SIG-M5 treated with dmso at 0.1 percent for 504 hours (cell line): Measurements from ENCODE around the gene KSR2.
"Not testable (repeated sequence)": the region's sequence is repeated elsewhere in the genome, so short reads cannot be mapped to it uniquely, and the experiment has no call there.

Source experiments
- DNase-seq: peaks from one replicate; lab custom pipeline; 2025; ENCODE audit not compliant: unreplicated experiment; lab: John Stamatoyannopoulos, UW

Gene KSR2

GRCh38 chr12:117829108-117829507, 139.7 kb downstream of the KSR2 start:
- DNase-seq: no peak

DNA sequence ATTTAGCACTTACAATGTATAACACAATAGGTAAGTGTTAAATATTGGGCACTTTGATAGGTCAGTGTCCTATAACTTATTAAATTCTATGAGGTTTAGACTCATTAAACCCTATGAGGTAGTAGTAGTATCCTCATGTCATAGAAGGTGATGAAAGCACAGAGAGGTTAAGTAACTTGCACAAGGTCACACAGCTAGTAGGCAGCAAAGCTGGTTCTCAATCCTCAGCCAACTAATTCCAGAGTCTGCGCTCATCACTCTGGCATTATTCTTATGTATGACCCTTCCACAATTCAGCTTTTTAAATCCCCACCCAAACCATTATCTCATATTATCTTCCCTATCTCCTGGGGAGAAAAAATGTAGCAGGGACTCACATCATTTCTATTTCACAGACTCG, 141.1 kb downstream of the KSR2 start:
- no peak for DNase-seq

- no peak for DNase-seq
Observed at GRCh38 chr12:117825827-117826226, 143.0 kb downstream of the KSR2 start.

GRCh38 chr12:117821480-117822175, 147.2 kb downstream of the KSR2 start:
- DNase-seq: no peak

- DNase-seq: no peak
Observed at GRCh38 chr12:117820216-117820907, 148.4 kb downstream of the KSR2 start.

DNA sequence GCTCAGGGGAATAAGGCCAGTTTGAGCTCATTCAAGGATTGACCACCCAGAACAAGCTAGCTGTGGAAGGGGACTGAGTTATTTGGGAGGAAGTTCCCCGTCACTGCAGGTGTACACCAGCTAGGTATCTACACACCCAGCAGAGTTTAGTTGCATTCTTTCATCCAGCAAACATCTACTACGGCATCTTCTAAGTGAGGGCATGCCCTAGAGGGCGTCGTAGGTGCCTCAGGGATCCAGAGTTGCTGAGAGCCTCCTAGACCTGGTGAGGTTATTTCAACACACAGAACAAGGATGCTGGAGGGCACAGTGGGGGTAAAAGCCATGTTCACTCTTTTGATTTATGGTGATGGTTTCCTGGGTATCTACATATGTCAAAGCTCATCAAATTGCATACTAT, 149.6 kb downstream of the KSR2 start:
- DNase-seq: no peak

DNA sequence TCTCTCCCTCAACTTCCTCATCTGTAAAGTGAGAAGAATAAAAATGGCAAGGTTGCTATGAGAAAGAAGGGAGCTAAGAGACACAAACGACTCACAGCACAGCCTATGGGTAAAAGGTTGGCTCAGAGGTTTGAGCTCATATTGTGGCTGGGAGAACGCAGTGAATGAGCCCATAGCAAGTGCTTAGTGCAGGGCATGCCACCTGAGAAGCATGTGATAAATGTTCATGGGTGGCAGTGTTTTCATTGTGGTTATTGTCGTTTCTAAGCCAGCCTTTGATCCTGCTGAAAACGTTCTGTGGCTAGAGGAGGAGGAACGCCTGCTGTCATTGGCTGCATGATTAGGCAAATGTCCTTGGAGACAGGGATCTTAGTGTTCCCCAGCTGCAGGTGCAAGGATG, 150.4 kb downstream of the KSR2 start:
- no peak for DNase-seq

- no peak for DNase-seq
Observed at GRCh38 chr12:117809509-117809908, 159.3 kb downstream of the KSR2 start.

DNA sequence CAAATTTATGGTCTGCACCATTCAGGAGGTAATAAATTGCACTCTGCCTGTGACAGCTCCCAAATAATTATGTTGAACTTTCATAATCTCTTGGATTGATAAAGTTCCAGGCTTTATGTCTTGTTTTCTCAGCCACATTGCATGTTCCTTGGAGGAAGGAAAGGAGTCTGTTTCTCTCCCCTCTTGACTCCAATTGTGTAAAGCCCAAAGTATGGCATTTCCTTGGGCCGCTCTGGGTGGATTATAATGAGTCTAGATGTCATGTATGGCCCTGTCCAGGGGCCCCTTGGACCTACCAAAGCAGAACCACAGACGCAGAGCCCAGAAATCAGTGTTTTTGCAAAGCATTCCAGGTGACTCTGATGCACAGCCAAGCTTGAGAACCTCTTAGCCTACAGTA, 160.8 kb downstream of the KSR2 start:
- DNase-seq: no peak

DNA sequence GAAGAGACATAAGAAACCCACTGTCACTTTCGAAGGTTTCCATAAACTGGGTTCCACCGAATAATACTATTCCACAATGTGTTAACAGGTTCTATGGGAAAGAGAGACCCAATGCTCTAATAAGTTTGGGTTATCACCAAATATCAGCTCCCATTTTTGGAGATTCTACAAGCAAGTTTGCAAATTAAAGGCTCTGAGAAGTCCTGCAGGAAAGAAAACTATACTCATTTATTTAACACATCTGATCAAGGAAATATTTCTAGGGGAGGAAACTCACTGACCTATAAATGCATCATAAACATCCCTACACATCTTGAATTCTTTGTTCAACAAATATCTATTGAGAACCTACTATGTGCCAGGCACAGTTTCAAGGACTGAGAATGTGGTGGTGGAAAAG, 161.4 kb downstream of the KSR2 start:
- DNase-seq: no peak

- no peak for DNase-seq
Observed at GRCh38 chr12:117805865-117806264, 162.9 kb downstream of the KSR2 start.

GRCh38 chr12:117803001-117803400, 165.8 kb downstream of the KSR2 start:
- no peak for DNase-seq

GRCh38 chr12:117800711-117801110, 168.1 kb downstream of the KSR2 start:
- DNase-seq: not testable (repeated sequence)

GRCh38 chr12:117797202-117797601, 171.6 kb downstream of the KSR2 start:
- no peak for DNase-seq

DNA sequence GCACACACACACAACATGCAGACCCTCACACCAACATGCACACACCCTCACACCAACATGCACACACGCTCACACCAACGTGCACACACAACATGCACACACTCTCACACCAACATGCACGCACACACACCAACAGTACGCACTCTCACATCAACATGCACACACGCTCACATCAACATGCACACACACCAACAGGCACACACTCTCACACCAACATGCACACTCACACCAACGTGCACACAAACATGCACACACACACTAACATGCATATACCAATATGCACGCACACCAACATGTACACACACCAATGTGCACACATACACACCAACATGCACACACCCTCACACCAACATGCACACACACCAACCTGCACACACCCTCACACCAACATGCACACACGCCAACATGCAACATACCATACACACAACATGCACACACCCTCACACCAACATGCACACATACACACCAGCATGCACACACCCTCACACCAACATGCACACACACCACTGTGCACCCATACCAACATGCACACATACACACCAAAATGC, 175.8 kb downstream of the KSR2 start:
- DNase-seq: no peak

GRCh38 chr12:117792471-117792870, 176.3 kb downstream of the KSR2 start:
- no peak for DNase-seq

DNA sequence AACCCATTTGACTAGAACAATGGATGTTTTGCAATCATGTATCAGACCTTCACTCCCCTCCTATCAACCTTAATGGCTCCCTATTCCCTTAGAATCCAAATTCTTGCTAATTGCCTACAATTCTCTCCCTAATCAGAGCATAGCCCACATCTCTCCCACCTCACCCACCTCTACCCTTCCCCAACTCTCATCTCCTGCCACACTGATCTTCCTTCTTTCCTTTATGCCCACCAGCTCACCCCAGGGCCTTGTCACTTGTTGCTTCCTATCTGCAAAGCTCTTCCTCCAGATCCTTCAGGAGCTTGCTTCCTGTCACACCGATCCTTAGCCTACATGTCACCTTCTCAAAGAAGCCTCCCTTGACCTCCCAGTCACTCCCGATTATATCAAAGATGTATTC, 177.8 kb downstream of the KSR2 start:
- DNase-seq: no peak

- no peak for DNase-seq
Observed at GRCh38 chr12:117790198-117790597, 178.6 kb downstream of the KSR2 start.

- DNase-seq: no peak
Observed at GRCh38 chr12:117789195-117789912, 179.4 kb downstream of the KSR2 start.

- no peak for DNase-seq
Observed at GRCh38 chr12:117778656-117779055, 190.1 kb downstream of the KSR2 start.

GRCh38 chr12:117774941-117775775, 193.6 kb downstream of the KSR2 start:
- DNase-seq: no peak
